OCI-LY7 (cell line): ENCODE results near the gene TMEM238. TPM values are rescaled to one million over a fixed set of nuclear protein-coding genes. Genes with fewer than 3 reads are reported as not detected.

Experiments used
- BruUV-seq: library from RNA; stranded (reverse); fragments of 400-500 nt; replicated peaks from 2 replicates; lab custom pipeline; 2021; lab: Mats Ljungman, UMichigan
- CTCF ChIA-PET: fragments of 300-600 bp; sonication (Branson Sonifier 250); formaldehyde crosslinking; loops from one replicate; lab custom pipeline; 2022; ENCODE audit warnings: antibody characterized with exemption; ENCODE audit not compliant: unreplicated experiment; lab: Charles Lee
- POLR2A ChIA-PET: fragments of 300-600 bp; sonication (Branson Sonifier 250); formaldehyde crosslinking; loops from one replicate; lab custom pipeline; 2022; ENCODE audit warnings: antibody characterized with exemption; lab: Charles Lee
- DNase-seq: peaks from one replicate; pipeline ENCODE4 v3.0.0-alpha.2; 2015; ENCODE audit warnings: low spot score
- H2AFZ ChIP-seq: fragments of 200-600 bp; sonication (generic), shearing (Covaris generic); 2 replicates; pipeline ENCODE4 v1.6.1; 2014; ENCODE audit warnings: mild to moderate bottlenecking, antibody characterized with exemption, low read length, moderate library complexity
- H3K27ac ChIP-seq: fragments of 200-600 bp; sonication (generic); 2 replicates; pipeline ENCODE4 v1.5.1; 2014; ENCODE audit warnings: mixed run types, low read depth, mild to moderate bottlenecking, moderate library complexity, low read length, inconsistent platforms; ENCODE audit not compliant: poor library complexity, severe bottlenecking
- H3K36me3 ChIP-seq: fragments of 200-600 bp; sonication (generic); 2 replicates; pipeline ENCODE4 v1.6.1; 2014; ENCODE audit warnings: mild to moderate bottlenecking, antibody characterized with exemption, low read length, moderate library complexity, mixed read lengths; ENCODE audit not compliant: insufficient read depth
- H3K4me1 ChIP-seq: fragments of 200-600 bp; sonication (generic); 2 replicates; pipeline ENCODE4 v1.5.1; 2014; ENCODE audit warnings: mild to moderate bottlenecking, low read length; ENCODE audit not compliant: insufficient read depth, poor library complexity, severe bottlenecking
- H3K4me2 ChIP-seq: fragments of 200-600 bp; sonication (generic); 2 replicates; pipeline ENCODE4 v1.6.1; 2014; ENCODE audit warnings: mild to moderate bottlenecking, low read length
- H3K4me3 ChIP-seq: fragments of 200-600 bp; sonication (generic); 2 replicates; pipeline ENCODE4 v1.5.1; 2014; ENCODE audit warnings: mild to moderate bottlenecking, low read depth, low read length; ENCODE audit not compliant: poor library complexity, severe bottlenecking
- H3K79me2 ChIP-seq: fragments of 200-600 bp; sonication (generic); 2 replicates; pipeline ENCODE4 v1.6.1; 2016; ENCODE audit warnings: low read depth, mild to moderate bottlenecking, low read length, moderate library complexity, mixed read lengths; ENCODE audit not compliant: insufficient read depth
- H3K9me2 ChIP-seq: fragments of 200-600 bp; sonication (generic); 2 replicates; pipeline ENCODE4 v1.6.1; 2016; ENCODE audit warnings: mild to moderate bottlenecking, low read length, mixed read lengths; ENCODE audit not compliant: insufficient read depth
- H3K9me3 ChIP-seq: fragments of 200-600 bp; sonication (generic); 2 replicates; pipeline ENCODE4 v1.6.1; 2014; ENCODE audit warnings: mild to moderate bottlenecking, mixed run types, low read length, mixed read lengths
- H4K20me1 ChIP-seq: fragments of 200-600 bp; sonication (generic); 2 replicates; pipeline ENCODE4 v1.6.1; 2014; ENCODE audit warnings: mild to moderate bottlenecking, antibody characterized with exemption, low read length, moderate library complexity, mixed read lengths; ENCODE audit not compliant: insufficient read depth
- EZH2phosphoT487 ChIP-seq: fragments of 200-600 bp; sonication (generic); IDR thresholded peaks from 2 replicates; pipeline ENCODE4 v1.6.1; 2018; ENCODE audit warnings: low read depth, borderline replicate concordance, mild to moderate bottlenecking, mixed run types, antibody characterized with exemption, low read length, moderate library complexity, mixed read lengths
- intact Hi-C: fragments of 100-400 bp; cut with micrococcal nuclease; formaldehyde crosslinking; loops from one replicate; pipeline ENCODE4 v1.10.0; 2022; ENCODE audit not compliant: unreplicated experiment
- total RNA-seq, 2 experiments: library from RNA; depleted of rRNA in 1 of 2; stranded (reverse); fragments of >200 nt in 1 of 2; shearing (Covaris generic) in 1 of 2; gene quantifications; 2 replicates each; pipeline ENCODE4 v1.2.3, GENCODE V29; 2014 to 2022
- TF ChIP-seq, protein P1 (sequence below): fragments of 200-600 bp; sonication (generic); conservative IDR thresholded peaks from 2 replicates; pipeline ENCODE4 v1.5.1; 2014; ENCODE audit warnings: mild to moderate bottlenecking, antibody characterized with exemption, low read length, moderate library complexity, mixed read lengths

The TMEM238 gene
- total RNA-seq, 2 experiments from 2014 or later: 2.7 to 6.5 TPM

DNA sequence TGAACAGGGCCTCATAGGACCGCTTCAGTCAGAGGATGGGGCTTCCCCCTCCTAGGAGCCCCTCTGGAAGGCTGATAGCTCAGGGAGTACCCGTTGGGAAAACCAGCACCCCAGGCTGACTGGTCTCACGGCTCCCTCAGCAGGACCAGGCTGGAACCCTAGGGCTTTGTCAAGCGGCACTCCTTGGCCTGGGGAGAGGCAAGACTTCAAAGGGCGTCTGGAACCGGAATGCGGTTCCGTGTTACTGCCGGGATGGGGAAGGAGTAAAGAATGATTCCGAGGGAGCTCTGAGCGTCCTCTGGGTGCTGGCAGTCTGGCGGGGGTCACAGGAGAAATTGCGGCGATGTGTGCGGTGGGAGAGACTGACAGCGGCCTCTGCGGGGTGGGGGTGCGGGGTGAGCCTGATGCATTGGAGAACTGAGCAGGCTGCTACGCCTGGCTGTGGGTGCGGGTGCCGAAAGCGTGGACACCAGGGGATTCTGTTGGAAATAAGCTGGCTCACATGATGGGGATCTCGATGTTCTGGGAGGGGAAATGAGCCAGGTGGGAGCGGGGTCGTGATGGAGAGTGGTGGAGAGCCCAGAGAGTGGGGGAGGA is 31.4 kb downstream of the TMEM238 start:
- DNase-seq: no peak
- H3K27ac ChIP-seq: no peak overlapping the region
- CTCF ChIA-PET: no interaction called here
- no peaks in the 10 kb centered on the region for H4K20me1 ChIP-seq
- H3K9me2 ChIP-seq: no peaks in the 10 kb centered on the region
- peaks cover 12% of the 10 kb centered on the region for H3K4me1 ChIP-seq
- H2AFZ ChIP-seq: no peak overlapping the region
- no peak overlapping the region for H3K4me3 ChIP-seq
- BruUV-seq: no TSS peak
- intact Hi-C loops: no loop called here
- H3K79me2 ChIP-seq: no peaks in the 10 kb centered on the region
- no peaks in the 10 kb centered on the region for H3K36me3 ChIP-seq
- H3K9me3 ChIP-seq: no peaks in the 10 kb centered on the region
- TF ChIP-seq, protein P1, sequence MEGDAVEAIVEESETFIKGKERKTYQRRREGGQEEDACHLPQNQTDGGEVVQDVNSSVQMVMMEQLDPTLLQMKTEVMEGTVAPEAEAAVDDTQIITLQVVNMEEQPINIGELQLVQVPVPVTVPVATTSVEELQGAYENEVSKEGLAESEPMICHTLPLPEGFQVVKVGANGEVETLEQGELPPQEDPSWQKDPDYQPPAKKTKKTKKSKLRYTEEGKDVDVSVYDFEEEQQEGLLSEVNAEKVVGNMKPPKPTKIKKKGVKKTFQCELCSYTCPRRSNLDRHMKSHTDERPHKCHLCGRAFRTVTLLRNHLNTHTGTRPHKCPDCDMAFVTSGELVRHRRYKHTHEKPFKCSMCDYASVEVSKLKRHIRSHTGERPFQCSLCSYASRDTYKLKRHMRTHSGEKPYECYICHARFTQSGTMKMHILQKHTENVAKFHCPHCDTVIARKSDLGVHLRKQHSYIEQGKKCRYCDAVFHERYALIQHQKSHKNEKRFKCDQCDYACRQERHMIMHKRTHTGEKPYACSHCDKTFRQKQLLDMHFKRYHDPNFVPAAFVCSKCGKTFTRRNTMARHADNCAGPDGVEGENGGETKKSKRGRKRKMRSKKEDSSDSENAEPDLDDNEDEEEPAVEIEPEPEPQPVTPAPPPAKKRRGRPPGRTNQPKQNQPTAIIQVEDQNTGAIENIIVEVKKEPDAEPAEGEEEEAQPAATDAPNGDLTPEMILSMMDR: no peak
- no peak for TF ChIP-seq EZH2phosphoT487
- no peak overlapping the region for H3K4me2 ChIP-seq
- POLR2A ChIA-PET: no interaction called here

DNA sequence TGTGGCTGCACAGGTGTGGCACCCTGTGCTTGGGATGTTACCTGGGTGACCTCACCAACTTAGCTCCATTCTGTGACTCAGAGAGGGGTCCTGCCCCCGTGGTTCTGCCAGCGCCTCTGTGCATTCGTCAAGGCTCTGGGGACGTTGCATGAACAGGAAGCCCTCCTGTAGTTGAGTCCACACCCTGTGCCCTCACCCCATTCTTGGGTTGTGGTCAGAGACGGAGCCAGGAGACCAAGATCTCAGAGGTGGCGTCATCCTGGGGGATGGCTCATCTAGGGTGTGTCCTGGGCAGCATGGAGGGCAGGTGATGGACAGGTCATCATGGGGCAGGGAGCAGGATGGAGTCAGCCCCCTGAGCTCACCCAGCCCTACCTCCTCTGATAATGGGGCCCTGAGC is 32.1 kb downstream of the TMEM238 start:
- H3K9me3 ChIP-seq: no peaks in the 10 kb centered on the region
- H3K9me2 ChIP-seq: no peaks in the 10 kb centered on the region
- CTCF ChIA-PET: no interaction called here
- no peaks in the 10 kb centered on the region for H3K36me3 ChIP-seq
- peaks cover 12% of the 10 kb centered on the region for H3K4me1 ChIP-seq
- H3K4me2 ChIP-seq: no peak overlapping the region
- H3K79me2 ChIP-seq: no peaks in the 10 kb centered on the region
- POLR2A ChIA-PET: no interaction called here
- no peak overlapping the region for H3K27ac ChIP-seq
- TF ChIP-seq, protein P1: no peak
- TF ChIP-seq EZH2phosphoT487: no peak
- H3K4me3 ChIP-seq: no peak overlapping the region
- no peak for DNase-seq
- H4K20me1 ChIP-seq: no peaks in the 10 kb centered on the region
- no TSS peak for BruUV-seq
- no peak overlapping the region for H2AFZ ChIP-seq
- intact Hi-C loops: no loop called here

DNA sequence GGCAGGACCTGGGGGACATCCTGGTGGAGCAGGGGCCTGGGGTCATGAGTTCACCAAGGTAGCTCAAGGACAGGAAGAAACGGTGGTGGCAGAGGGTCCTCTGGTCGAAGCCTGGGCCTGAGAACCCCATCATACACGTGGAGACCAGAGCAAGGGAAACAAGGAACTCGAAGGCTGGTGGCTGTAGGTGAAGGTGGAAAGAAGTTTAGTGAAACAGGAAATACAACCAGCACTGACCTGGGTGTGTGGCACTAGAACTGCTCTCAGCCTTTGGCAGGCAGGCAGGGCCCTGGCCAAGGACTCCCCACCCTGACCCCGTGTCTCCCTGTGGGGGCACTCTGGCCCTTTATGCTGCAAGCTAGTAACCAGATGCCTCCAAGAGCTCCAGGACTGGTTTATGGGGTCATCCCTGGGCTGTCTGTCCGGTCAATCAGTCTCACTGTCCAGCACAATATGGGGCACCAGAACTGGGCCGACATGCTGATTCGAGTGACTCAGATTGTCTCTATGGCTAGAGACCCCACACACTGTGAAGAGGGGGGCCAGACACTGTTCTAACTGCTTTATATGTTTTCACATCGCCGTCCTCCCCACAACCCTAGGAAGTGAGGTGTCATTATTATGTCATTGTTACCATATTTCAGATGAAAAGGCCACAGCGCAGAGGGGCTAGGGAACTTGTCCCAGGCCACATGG is 33.3 kb downstream of the TMEM238 start:
- no peak overlapping the region for H3K27ac ChIP-seq
- H3K4me3 ChIP-seq: no peak overlapping the region
- DNase-seq: no peak
- no peaks in the 10 kb centered on the region for H3K9me3 ChIP-seq
- no TSS peak for BruUV-seq
- peaks cover 12% of the 10 kb centered on the region for H3K4me1 ChIP-seq
- H3K79me2 ChIP-seq: no peaks in the 10 kb centered on the region
- no peak for TF ChIP-seq EZH2phosphoT487
- TF ChIP-seq, protein P1: no peak
- H3K4me2 ChIP-seq: no peak overlapping the region
- intact Hi-C loops: no loop called here
- H4K20me1 ChIP-seq: no peaks in the 10 kb centered on the region
- H2AFZ ChIP-seq: no peak overlapping the region
- CTCF ChIA-PET: interaction anchor here (0.5 to 0.7 kb wide), 2 partner anchors 48 to 49 kb away, joined by 3 to 4 read pairs; no protein-coding TSS in a partner anchor
- H3K9me2 ChIP-seq: no peaks in the 10 kb centered on the region
- H3K36me3 ChIP-seq: no peaks in the 10 kb centered on the region
- POLR2A ChIA-PET: no interaction called here
